ENCODE data around the gene EFCAB11. TPM values are rescaled to one million over a fixed set of nuclear protein-coding genes. Genes with fewer than 3 reads are reported as not detected.
A peak's percentile ranks its signal among the peaks of the same experiment; 100 is the strongest.

Gene EFCAB11, protein sequence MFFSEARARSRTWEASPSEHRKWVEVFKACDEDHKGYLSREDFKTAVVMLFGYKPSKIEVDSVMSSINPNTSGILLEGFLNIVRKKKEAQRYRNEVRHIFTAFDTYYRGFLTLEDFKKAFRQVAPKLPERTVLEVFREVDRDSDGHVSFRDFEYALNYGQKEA
- total RNA-seq, result 10 to 100 TPM in 1 of 4 donors, 1 to 10 TPM in 3; 5.4 to 13.2 (median 6.3) TPM

DNA sequence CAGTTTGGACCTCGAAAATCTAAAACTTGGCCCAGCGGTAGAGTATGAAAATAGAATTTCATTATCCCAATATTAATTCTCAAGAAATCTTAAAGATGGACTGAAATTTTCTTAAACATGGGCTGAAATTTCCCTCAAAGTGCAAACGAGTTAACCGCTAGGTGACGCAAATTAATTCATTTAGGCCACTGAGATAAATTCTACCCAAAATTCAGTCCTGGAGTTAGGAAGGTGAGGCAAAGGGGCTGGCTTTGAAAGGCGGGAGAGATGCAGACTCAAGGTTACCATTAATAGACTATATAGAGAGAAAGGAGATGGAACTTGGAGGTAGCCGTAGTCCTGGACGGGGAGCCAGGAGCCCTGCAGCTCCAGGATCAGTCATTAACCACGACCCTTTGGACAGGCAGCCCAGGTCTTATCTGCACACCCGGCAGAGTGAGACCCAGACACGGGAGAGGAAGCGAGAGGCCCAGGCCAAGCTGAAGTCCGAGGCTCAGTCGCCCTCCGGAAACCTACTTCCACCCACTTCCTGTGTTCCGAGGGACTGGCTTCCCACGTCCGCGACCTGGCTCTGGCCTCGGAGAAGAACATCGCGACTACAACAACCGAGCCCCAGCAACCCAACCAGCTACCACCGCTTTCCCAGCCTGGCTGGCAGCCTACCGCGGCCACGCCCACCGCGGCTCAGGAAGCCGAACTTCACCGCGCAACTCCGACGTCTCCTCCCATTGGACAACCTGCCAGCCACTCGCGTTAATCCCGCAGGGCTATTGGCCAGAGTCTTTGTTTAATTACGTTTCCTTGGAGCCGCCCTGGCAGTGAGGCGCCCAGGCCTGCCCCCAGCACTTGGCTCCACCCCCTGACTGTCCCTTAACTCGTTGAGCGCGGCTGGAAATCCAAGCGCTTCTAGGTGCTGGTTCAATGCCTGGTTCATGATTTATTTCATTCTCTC, at the start of gene EFCAB11:
TSS of gene EFCAB11 (minus strand) at position 661 of the 952 bp plus-strand sequence. CDS start at position 591, 70 bp downstream.
- H3K27me3 ChIP-seq, result no peaks in the 10 kb centered on the region
- peak within 1 kb of the TSS; percentile 31 to 69 (median 61) for H3K4me3 ChIP-seq (replicated peaks in 1 of 3)
- peak within 1 kb of the TSS; percentile 2 to 87 (median 59) for H3K27ac ChIP-seq
- H3K9me3 ChIP-seq, result no peaks in the 10 kb centered on the region
- peaks cover 4 to 6% of the 10 kb centered on the region in 2 donors for H3K4me1 ChIP-seq
- peak in 1 of 2 donors; percentile 53 for TF ChIP-seq POLR2A (IDR thresholded peaks at IDR 0.05)
- TF ChIP-seq, protein P1, sequence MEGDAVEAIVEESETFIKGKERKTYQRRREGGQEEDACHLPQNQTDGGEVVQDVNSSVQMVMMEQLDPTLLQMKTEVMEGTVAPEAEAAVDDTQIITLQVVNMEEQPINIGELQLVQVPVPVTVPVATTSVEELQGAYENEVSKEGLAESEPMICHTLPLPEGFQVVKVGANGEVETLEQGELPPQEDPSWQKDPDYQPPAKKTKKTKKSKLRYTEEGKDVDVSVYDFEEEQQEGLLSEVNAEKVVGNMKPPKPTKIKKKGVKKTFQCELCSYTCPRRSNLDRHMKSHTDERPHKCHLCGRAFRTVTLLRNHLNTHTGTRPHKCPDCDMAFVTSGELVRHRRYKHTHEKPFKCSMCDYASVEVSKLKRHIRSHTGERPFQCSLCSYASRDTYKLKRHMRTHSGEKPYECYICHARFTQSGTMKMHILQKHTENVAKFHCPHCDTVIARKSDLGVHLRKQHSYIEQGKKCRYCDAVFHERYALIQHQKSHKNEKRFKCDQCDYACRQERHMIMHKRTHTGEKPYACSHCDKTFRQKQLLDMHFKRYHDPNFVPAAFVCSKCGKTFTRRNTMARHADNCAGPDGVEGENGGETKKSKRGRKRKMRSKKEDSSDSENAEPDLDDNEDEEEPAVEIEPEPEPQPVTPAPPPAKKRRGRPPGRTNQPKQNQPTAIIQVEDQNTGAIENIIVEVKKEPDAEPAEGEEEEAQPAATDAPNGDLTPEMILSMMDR (IDR thresholded peaks at IDR 0.05), result no peak
- intact Hi-C loops (cut with DNase I), result no loop called here
- no peaks in the 10 kb centered on the region for H3K36me3 ChIP-seq
- 3% methylated on average over 31 to 41 of the region's 44 CpGs for WGBS, 2 donors
- DNase-seq, result peak; percentile 98

DNA sequence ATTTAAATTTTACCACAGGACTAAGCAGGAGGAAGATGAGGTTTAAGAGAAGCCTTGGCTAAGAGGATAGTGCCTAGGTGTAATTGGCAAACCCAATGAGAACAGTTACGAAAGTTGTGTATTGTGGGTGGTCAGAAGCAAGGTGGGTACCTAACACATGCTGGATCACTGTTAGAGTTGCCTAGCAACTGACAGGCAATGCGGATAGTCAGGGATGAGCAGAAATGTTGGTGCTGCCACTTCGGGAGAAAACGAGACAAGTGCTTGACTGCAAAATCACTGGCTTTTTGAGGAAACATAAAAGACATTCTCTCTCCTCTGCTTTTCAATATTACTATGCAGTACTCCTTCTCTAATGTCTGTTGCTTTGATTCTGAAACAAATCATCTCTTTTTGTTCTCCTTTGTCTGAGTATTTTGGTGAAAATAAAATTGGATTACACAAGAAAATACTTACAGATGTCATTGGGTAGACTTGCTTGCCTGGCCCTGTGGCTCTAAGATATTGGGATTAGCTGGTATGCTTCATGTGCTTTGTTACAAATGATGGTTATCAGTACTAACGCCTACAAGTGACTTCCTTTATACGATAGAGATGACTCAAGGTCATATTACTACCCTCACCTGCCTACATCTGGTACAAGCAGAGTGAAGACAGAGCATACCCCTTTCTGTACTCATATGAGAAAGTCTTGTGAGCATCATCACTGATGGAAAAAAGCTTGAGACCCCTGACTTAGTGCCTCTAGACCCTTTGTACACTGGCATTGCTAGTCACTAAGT, 49.2 kb upstream of the EFCAB11 start:
- Histone ChIP-seq H3K36me3 (no peaks in the 10 kb centered on the region), H3K4me3 (replicated peaks in 1 of 3) (no peak overlapping the region), H3K27ac (no peak overlapping the region), H3K27me3 (no peaks in the 10 kb centered on the region), H3K4me1 (no peaks in the 10 kb centered on the region), H3K9me3 (no peaks in the 10 kb centered on the region)
- 85 to 94% methylated on average over 6 of the region's 6 CpGs for WGBS, 2 donors
- TF ChIP-seq, protein P1 (IDR thresholded peaks at IDR 0.05), result no peak
- no peak for TF ChIP-seq POLR2A (IDR thresholded peaks at IDR 0.05)
- intact Hi-C loops (cut with DNase I), result no loop called here
- DNase-seq, result no peak

DNA sequence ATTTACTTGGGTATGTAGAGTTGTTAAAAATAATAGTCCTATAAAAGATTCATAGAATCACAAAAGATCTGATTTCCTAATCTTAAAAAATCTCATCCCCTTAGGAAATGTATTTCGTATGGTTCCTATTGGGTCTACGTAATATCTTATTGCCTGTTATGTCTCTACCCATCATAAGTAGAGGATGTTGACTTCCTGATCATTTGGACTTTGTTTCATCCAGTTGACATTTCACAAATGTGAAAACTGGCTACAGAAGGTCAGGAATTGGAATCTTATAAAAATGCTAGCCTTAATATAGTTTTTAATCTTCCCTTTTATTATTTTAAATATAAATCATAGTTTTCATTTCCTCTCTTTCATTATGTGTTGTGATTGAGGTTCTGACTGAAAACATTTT, 46.4 kb upstream of the EFCAB11 start:
- no peaks in the 10 kb centered on the region for H3K9me3 ChIP-seq
- no peak overlapping the region for H3K27ac ChIP-seq
- no peaks in the 10 kb centered on the region for H3K27me3 ChIP-seq
- intact Hi-C loops (cut with DNase I), result no loop called here
- no peak overlapping the region for H3K4me3 ChIP-seq (replicated peaks in 1 of 3)
- no peak for DNase-seq
- no peak for TF ChIP-seq POLR2A (IDR thresholded peaks at IDR 0.05)
- TF ChIP-seq, protein P1 (IDR thresholded peaks at IDR 0.05), result no peak
- no peaks in the 10 kb centered on the region for H3K36me3 ChIP-seq
- no peaks in the 10 kb centered on the region for H3K4me1 ChIP-seq
- 96 to 97% methylated on average over 2 of the region's 2 CpGs for WGBS, 2 donors

DNA sequence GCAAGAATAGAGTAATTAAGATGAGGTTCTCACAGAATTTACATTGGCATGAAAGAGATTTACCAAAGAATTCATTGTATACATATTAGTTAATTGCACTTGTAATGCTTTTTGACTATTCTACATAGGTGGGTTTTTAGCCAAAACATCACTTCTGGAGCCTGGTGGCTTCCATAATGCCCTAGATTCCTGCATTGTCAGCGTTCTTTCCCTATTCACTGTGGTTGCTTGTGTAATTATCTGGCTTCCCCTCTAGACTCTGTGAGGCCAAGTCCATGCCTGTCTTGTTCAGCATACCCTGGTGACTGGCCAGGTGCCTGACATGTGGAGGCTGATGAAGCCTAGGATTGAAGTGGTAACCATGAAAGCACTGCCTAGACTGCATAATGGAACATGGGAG, 42.4 kb upstream of the EFCAB11 start:
- peaks cover 0 to 6% of the 10 kb centered on the region in 2 donors for H3K36me3 ChIP-seq
- no peak overlapping the region for H3K4me3 ChIP-seq (replicated peaks in 1 of 3)
- 100% methylated on average over 1 of the region's 1 CpG for WGBS, 2 donors
- DNase-seq, result no peak
- intact Hi-C loops (cut with DNase I), result no loop called here
- no peaks in the 10 kb centered on the region for H3K27me3 ChIP-seq
- H3K4me1 ChIP-seq, result no peaks in the 10 kb centered on the region
- TF ChIP-seq POLR2A (IDR thresholded peaks at IDR 0.05), result no peak
- TF ChIP-seq, protein P1 (IDR thresholded peaks at IDR 0.05), result no peak
- no peaks in the 10 kb centered on the region for H3K9me3 ChIP-seq
- no peak overlapping the region for H3K27ac ChIP-seq

Measured in thyroid gland (tissue), 4 donors.